Pancreas (tissue), 10 donors: ENCODE data around the gene RASSF6. TPM values are rescaled to one million over a fixed set of nuclear protein-coding genes. Genes with fewer than 3 reads are reported as not detected.
A peak's percentile ranks its signal among the peaks of the same experiment; 100 is the strongest.

Source experiments
- ATAC-seq, 4 donors: fragments of 200-7000 bp; cut with Tn5 transposase; one replicate each; pipeline versions ENCODE4 v1.8.0 to v1.9.1; 2020; ENCODE audit warnings: mild to moderate bottlenecking in 4 of 4, moderate library complexity in 4 of 4
- DNase-seq, 6 donors: peaks; one replicate each; pipeline ENCODE4 v3.0.0-alpha.2; 2020
- FAIRE-seq: peaks from 2 replicates; lab custom pipeline; 2012; peaks lifted over from hg19 to GRCh38; lab: Jason Lieb, UNC
- H3K27ac ChIP-seq, 4 donors: fragments of 200-600 bp; sonication (generic); 1 replicate in 3 of 4; 2 replicates in 1 of 4; pipeline versions ENCODE4 v1.5.0 to v1.8.0; 2020
- H3K27me3 ChIP-seq, 4 donors: fragments of 200-600 bp; one replicate each; pipeline ENCODE4 v1.8.0; 2021
- H3K36me3 ChIP-seq, 3 donors: fragments of 200-600 bp; sonication (generic) in 1 of 3; one replicate each; pipeline versions ENCODE4 v1.5.0 to v1.8.0; 2020 to 2021
- H3K4me1 ChIP-seq, 3 donors: fragments of 200-600 bp; one replicate each; pipeline ENCODE4 v1.8.0; 2021
- H3K4me3 ChIP-seq, 4 donors: fragments of 200-600 bp; sonication (generic) in 2 of 4; one replicate each; pipeline versions ENCODE4 v1.5.0 to v1.8.0; 2020 to 2021
- H3K9me3 ChIP-seq, 4 donors: fragments of 200-600 bp; one replicate each; pipeline ENCODE4 v1.8.0; 2021
- CTCF ChIP-seq, 4 donors: fragments of 200-600 bp; sonication (generic) in 3 of 4; IDR thresholded peaks; one replicate each; pipeline versions ENCODE4 v1.5.0 to v1.8.0; 2021; ENCODE audit warnings: antibody characterized with exemption in 4 of 4
- WGBS, 2 donors: extraction: QIAGEN DNeasy Blood & Tissue Kit; methylation state at CpG; one replicate each; pipeline ENCODE4 v1.1.7; 2013; 5-methylcytosine and 5-hydroxymethylcytosine counted together
- intact Hi-C, 3 donors: fragments of 100-400 bp; cut with DNase I; formaldehyde crosslinking; loops; one replicate each; pipeline versions ENCODE4 v1.11.1 to v1.14.2; 2022
- polyA plus RNA-seq, 2 donors: library from polyadenylated mRNA; stranded (reverse); fragments of 200-250 nt; gene quantifications; one replicate each; pipeline ENCODE4 v1.2.3, GENCODE V29; 2013
- total RNA-seq, 6 donors: library from RNA; stranded (reverse); fragmentation: NEBNext Ultra II Directional in 4 of 6; extraction: Animal tissue kit (Norgen Biotek cat#: 25700) in 4 of 6; gene quantifications; one replicate each; pipeline versions ENCODE4 v1.2.1 to v1.2.4, GENCODE V29; 2021 to 2023
- donor health status: healthy with polysubstance abuse.
- donor health status: DM: no; HTN: no; CAD: no; lungs with moderate emphysema.
- donor health status: DM: no; HTN: no; CAD: no.
- donor health status: control.
- donor health status: control.
- donor health status: Bipolar disorder and iron deficiency.
- donor health status: DM: yes; HTN: yes; CAD: no.
- donor health status: DM: no; HTN: no; CAD: no.
- donor health status: DM: no; HTN: no; CAD: no.
- donor health status: DM: yes; HTN: yes; CAD: no.

The RASSF6 gene
- total and polyA plus RNA-seq, 8 donors, result 2.8 to 10.2 (median 5.7) TPM

DNA sequence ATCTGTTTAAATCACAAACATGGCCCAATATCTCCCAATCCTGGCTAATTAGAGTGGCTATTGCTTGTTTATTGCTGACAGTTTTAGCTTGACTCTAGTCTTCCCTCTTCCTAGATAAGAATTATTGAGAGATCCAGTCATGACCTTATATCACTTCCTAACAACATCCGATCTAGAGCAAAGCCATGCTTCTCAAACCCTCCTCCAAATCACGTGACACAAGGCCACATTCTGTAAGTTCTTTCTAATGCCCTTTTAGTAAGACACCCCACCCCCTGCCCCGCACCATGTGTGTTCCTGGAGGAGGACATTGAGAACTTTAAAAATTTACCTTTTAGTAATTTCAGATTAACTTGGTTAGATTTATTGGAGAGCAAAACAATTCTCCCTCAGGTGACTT, 40.6 kb upstream of the RASSF6 start:
- Histone ChIP-seq H3K4me1 (no peaks in the 10 kb centered on the region), H3K27me3 (no peaks in the 10 kb centered on the region), H3K4me3 (no peak overlapping the region), H3K9me3 (no peaks in the 10 kb centered on the region), H3K27ac (no peak overlapping the region), H3K36me3 (no peaks in the 10 kb centered on the region)
- 80 to 84% methylated on average over 3 of the region's 3 CpGs for whole genome bisulfite sequencing, 2 donors
- no peak for DNase-seq
- no peak for TF ChIP-seq CTCF (IDR thresholded peaks at IDR 0.05)
- FAIRE-seq, result no peak
- no peak for ATAC-seq
- intact Hi-C loops, result loop anchor here in 2 of 3 donors (10.0 kb wide), 3 partner anchors 204 to 474 kb away; partner anchors contain the start of gene CXCL1 (in 2 of the 2)

DNA sequence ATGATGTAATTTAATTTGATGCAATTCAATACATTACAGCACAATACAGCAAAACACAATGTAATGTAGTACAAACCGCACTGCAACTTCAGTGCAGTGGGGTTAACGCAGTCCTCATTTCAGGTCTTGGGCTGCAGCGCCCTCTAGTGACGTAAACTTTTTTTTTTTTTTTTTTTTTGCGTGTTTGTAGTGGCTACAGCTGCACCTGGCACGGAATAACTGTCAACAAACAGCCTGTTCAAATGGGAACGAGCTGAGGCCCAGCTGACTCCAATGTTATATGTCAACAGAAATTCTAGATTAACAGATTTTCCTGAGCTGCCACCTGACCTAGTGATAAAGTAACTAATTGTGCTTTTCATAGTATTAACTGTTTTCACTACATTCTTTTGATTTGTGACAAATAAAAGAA, 33.5 kb upstream of the RASSF6 start:
- H3K36me3 ChIP-seq, result no peaks in the 10 kb centered on the region
- 0 to 1% methylated on average over 7 of the region's 7 CpGs for WGBS, 2 donors
- no peaks in the 10 kb centered on the region for H3K27me3 ChIP-seq
- H3K4me1 ChIP-seq, result peaks cover 0 to 13% (median 7%) of the 10 kb centered on the region in 3 donors
- no peaks in the 10 kb centered on the region for H3K9me3 ChIP-seq
- no peak overlapping the region for H3K4me3 ChIP-seq
- H3K27ac ChIP-seq, result no peak overlapping the region
- TF ChIP-seq CTCF (IDR thresholded peaks at IDR 0.05), result peak; percentile 24 to 56 (median 38)
- peak in 5 of 6 donors; percentile 72 to 82 (median 77) for DNase-seq
- peak; percentile 95 to 97 (median 96) for ATAC-seq
- peak; percentile 87 for FAIRE-seq
- intact Hi-C loops, result loop anchor here in 2 of 3 donors (5.0 to 10.0 kb wide), 4 partner anchors 59 to 339 kb away; no protein-coding TSS in a partner anchor

DNA sequence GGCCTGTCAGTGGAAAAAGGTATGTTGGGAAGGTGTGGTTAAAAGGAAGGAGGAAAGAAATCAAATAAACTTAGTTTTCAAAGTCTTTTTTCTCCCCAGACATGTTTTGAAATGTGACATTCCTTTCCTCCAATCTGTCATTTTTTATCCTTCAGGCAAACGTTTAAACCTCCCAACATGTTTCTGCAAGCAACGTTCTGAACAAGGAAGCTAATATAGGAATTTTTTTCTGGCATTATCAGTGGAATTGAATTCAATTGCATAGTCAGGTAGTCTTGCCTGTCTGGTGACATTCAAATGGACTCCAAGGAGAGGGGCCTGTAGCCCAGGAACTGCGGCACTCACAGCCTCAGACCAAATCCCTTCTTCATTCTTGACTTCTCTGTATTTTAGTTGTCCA, 30.0 kb upstream of the RASSF6 start:
- FAIRE-seq (no peak), DNase-seq (no peak), ATAC-seq (no peak)
- H3K27me3 ChIP-seq, result no peaks in the 10 kb centered on the region
- WGBS, 2 donors, result 37 to 38% methylated on average over 3 of the region's 3 CpGs
- H3K27ac ChIP-seq, result no peak overlapping the region
- no peak for TF ChIP-seq CTCF (IDR thresholded peaks at IDR 0.05)
- H3K9me3 ChIP-seq, result no peaks in the 10 kb centered on the region
- no peak overlapping the region for H3K4me3 ChIP-seq
- intact Hi-C loops, result loop anchor here in 2 of 3 donors (5.0 to 10.0 kb wide), 4 partner anchors 55 to 335 kb away; no protein-coding TSS in a partner anchor
- H3K36me3 ChIP-seq, result no peaks in the 10 kb centered on the region
- peaks cover 0 to 13% (median 7%) of the 10 kb centered on the region in 3 donors for H3K4me1 ChIP-seq

DNA sequence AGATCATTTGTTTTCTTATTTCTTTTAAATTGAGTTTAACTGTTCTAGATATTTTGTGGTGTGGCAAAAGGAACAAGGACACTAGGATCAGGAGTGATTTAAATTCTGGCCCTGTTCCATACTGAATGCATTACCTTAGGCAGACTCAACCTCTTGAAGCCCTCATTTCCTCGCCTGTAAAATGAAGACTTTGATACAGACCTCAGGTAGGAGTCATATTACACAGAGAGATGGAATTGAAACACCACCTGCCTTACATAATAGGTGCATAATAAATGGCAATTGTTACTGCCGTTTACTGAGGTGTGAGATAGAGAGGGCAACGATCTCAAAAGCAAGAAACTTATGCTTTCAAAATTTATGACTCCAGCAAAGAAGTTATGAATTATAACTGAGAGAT, 28.2 kb upstream of the RASSF6 start:
- FAIRE-seq (no peak), ATAC-seq (peak in 1 of 4 donors; percentile 42), DNase-seq (no peak)
- no peaks in the 10 kb centered on the region for H3K36me3 ChIP-seq
- H3K4me1 ChIP-seq, result peaks cover 0 to 6% (median 0%) of the 10 kb centered on the region in 3 donors
- 49 to 62% methylated on average over 3 of the region's 3 CpGs for WGBS, 2 donors
- H3K27ac ChIP-seq, result no peak overlapping the region
- no peak overlapping the region for H3K4me3 ChIP-seq
- intact Hi-C loops, result no loop called here
- TF ChIP-seq CTCF (IDR thresholded peaks at IDR 0.05), result no peak
- H3K9me3 ChIP-seq, result no peaks in the 10 kb centered on the region
- H3K27me3 ChIP-seq, result no peaks in the 10 kb centered on the region

- Histone ChIP-seq H3K4me1 (peaks cover 0 to 6% (median 0%) of the 10 kb centered on the region in 3 donors), H3K36me3 (no peaks in the 10 kb centered on the region), H3K27me3 (no peaks in the 10 kb centered on the region), H3K9me3 (no peaks in the 10 kb centered on the region), H3K27ac (no peak overlapping the region), H3K4me3 (no peak overlapping the region)
- 92 to 95% methylated on average over 6 of the region's 6 CpGs for WGBS, 2 donors
- intact Hi-C loops, result no loop called here
- DNase-seq, result no peak
- FAIRE-seq, result no peak
- ATAC-seq, result no peak
- TF ChIP-seq CTCF (IDR thresholded peaks at IDR 0.05), result no peak
These were observed 25.9 kb upstream of the RASSF6 start for GRCh38 chr4:73646117-73646516.
